AG09309 (cell line): Measurements from ENCODE around the gene ODR4.
"Not testable (repeated sequence)": the region's sequence is repeated elsewhere in the genome, so short reads cannot be mapped to it uniquely, and the experiment has no call there.

Experiments used
- DNase-seq: peaks from one replicate; pipeline ENCODE4 v3.0.0-alpha.2; 2010; ENCODE audit warnings: low read depth
- H3K4me3 ChIP-seq: 2 replicates; pipeline ENCODE4 v1.5.1; 2011; ENCODE audit warnings: mild to moderate bottlenecking, low read depth, low read length, moderate library complexity; ENCODE audit not compliant: control insufficient read depth
- TF ChIP-seq, protein P1 (sequence below): IDR thresholded peaks from 2 replicates; pipeline ENCODE4 v1.5.1; 2011; ENCODE audit warnings: mild to moderate bottlenecking, low read depth, low read length, inconsistent platforms; ENCODE audit not compliant: insufficient read depth, control insufficient read depth; ENCODE audit errors: missing control alignments

ODR4 gene

GRCh38 chr1:186442651-186443375, 67.2 kb downstream of the ODR4 start:
- DNase-seq, result peak; percentile 60
- TF ChIP-seq, protein P1, sequence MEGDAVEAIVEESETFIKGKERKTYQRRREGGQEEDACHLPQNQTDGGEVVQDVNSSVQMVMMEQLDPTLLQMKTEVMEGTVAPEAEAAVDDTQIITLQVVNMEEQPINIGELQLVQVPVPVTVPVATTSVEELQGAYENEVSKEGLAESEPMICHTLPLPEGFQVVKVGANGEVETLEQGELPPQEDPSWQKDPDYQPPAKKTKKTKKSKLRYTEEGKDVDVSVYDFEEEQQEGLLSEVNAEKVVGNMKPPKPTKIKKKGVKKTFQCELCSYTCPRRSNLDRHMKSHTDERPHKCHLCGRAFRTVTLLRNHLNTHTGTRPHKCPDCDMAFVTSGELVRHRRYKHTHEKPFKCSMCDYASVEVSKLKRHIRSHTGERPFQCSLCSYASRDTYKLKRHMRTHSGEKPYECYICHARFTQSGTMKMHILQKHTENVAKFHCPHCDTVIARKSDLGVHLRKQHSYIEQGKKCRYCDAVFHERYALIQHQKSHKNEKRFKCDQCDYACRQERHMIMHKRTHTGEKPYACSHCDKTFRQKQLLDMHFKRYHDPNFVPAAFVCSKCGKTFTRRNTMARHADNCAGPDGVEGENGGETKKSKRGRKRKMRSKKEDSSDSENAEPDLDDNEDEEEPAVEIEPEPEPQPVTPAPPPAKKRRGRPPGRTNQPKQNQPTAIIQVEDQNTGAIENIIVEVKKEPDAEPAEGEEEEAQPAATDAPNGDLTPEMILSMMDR, result no peak
- no peak overlapping the region for H3K4me3 ChIP-seq

- TF ChIP-seq, protein P1, result no peak
- DNase-seq, result no peak
- H3K4me3 ChIP-seq, result no peak overlapping the region
Measured at GRCh38 chr1:186443638-186444037, 68.0 kb downstream of the ODR4 start.

DNA sequence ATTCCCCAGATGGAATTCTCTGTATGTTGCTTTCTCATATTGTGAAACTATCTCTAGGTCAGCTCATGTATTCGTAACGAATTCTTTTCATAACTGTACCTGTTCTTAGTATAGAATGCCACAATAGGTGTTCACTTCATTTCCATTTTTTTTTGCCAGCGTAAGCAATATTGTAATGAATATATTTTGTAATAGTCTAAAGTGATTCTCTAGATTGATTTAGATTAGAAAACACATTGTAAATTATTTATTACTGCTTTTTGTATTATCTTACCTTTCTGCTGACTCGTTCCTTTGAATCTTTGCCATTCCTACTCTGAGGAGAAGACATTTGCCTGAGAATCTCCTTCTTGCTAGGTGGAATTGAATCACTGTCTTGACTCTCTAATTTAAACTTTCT, 70.5 kb downstream of the ODR4 start:
- TF ChIP-seq, protein P1, result no peak
- H3K4me3 ChIP-seq, result no peak overlapping the region
- no peak for DNase-seq

DNA sequence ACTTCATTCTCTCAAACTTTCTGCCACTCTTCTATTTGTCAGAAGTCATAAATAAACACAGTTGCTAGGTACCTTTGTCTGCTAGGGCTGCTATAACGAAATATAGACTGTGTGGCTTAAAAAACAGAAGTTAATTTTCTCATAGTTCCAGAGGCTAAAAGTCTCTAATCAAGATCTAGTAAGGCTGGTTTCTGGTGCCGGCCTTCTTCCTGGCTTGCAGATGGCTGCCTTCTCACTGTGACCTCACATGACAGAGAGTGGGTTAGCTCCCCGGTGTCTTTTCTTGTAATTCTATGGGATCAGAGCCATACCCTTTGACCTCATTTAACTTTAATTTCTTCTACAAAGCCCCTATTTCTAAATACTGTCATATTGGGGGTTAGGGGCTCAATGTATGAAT, 79.3 kb downstream of the ODR4 start:
- no peak for DNase-seq
- H3K4me3 ChIP-seq, result no peak overlapping the region
- TF ChIP-seq, protein P1, result no peak

DNA sequence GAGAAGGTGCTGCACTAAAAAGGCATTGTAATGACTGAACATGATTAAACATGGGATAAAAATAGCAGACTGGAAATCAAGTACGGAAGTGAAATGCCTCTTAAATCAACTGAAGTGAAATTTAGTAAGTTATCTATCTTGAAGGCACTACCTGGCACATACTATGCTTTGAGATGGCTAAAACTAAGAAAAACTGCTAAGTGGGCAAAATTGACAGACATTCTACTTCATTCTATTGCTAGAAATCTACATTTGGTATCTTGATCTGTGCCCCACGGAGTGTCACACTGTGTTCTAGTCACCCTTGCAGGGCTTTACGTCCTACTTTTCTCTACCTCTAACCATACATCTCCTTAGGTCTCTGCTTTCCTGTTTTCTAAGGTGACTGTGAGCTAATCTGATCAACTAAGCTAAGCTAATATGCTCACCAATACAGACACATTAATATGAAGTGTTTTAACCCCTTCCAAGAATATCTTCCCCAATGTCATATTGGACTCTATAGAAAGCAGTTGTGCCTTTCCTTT, 81.2 kb downstream of the ODR4 start:
- DNase-seq, result no peak
- TF ChIP-seq, protein P1, result no peak
- no peak overlapping the region for H3K4me3 ChIP-seq

DNA sequence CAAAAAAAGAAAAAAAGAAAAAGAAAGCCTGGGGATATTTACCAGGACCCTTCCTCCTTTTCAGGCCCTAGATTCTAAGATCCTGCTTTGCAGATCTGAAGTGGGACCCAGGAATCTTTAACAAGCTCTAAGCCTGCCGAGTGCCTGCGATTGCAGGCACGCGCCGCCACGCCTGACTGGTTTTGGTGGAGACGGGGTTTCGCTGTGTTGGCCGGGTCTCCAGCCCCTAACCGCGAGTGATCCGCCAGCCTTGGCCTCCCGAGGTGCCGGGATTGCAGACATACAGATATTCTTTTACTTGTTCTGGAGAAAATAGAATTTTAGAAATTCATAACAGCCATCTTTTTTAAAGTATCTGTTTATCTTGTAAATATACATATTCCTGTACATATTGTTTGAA, 83.5 kb downstream of the ODR4 start:
- H3K4me3 ChIP-seq, DNase-seq: not testable (repeated sequence)

GRCh38 chr1:186461014-186461413, 85.4 kb downstream of the ODR4 start, which contains the start of gene PDC:
Gene PDC (minus strand): TSS chr1:186461114. CDS start chr1:186449459, 11,655 bp downstream.
- H3K4me3 ChIP-seq, result no peak within 1 kb of the TSS
- TF ChIP-seq, protein P1, result no peak
- DNase-seq, result no peak
